Breast epithelium (tissue), 3 donors: ENCODE data around the gene CPB2.

Experiments
- POLR2A ChIP-seq: fragments of 450-650 bp; IDR thresholded peaks from one replicate; pipeline ENCODE4 v1.6.1; 2016; ENCODE audit warnings: antibody characterized with exemption, mild to moderate bottlenecking, moderate library complexity
- TF ChIP-seq, protein P1 (sequence below), 3 donors: fragments of 450-650 bp; IDR thresholded peaks; one replicate each; pipeline ENCODE4 v1.5.1; 2016 to 2017; ENCODE audit warnings: antibody characterized with exemption in 3 of 3, mild to moderate bottlenecking in 3 of 3, moderate library complexity in 3 of 3

- TF ChIP-seq, protein P1, sequence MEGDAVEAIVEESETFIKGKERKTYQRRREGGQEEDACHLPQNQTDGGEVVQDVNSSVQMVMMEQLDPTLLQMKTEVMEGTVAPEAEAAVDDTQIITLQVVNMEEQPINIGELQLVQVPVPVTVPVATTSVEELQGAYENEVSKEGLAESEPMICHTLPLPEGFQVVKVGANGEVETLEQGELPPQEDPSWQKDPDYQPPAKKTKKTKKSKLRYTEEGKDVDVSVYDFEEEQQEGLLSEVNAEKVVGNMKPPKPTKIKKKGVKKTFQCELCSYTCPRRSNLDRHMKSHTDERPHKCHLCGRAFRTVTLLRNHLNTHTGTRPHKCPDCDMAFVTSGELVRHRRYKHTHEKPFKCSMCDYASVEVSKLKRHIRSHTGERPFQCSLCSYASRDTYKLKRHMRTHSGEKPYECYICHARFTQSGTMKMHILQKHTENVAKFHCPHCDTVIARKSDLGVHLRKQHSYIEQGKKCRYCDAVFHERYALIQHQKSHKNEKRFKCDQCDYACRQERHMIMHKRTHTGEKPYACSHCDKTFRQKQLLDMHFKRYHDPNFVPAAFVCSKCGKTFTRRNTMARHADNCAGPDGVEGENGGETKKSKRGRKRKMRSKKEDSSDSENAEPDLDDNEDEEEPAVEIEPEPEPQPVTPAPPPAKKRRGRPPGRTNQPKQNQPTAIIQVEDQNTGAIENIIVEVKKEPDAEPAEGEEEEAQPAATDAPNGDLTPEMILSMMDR (IDR thresholded peaks at IDR 0.05): no peak
- TF ChIP-seq POLR2A: no peak
Observed at GRCh38 chr13:46077265-46077664, 27.6 kb downstream of the CPB2 start.
